Left cardiac atrium (tissue), 4 donors: ENCODE data around the gene LDLRAD4. TPM values are rescaled to one million over a fixed set of nuclear protein-coding genes. Genes with fewer than 3 reads are reported as not detected.

ENCODE experiments used
- ATAC-seq, 2 donors: fragments of 200-7000 bp; cut with Tn5 transposase; one replicate each; pipeline ENCODE4 v1.9.1; 2020; ENCODE audit warnings: mild to moderate bottlenecking in 2 of 2, moderate library complexity in 2 of 2
- DNase-seq: peaks from one replicate; pipeline ENCODE4 v3.0.0-alpha.2; 2020
- intact Hi-C, 2 donors: fragments of 100-400 bp; cut with DNase I; formaldehyde crosslinking; loops; one replicate each; pipeline versions ENCODE4 v1.14.1 to v1.15.1; 2022 to 2023
- total RNA-seq, 2 donors: library from RNA; stranded (reverse); fragmentation: NEBNext Ultra II Directional; extraction: Animal tissue kit (Norgen Biotek cat#: 25700); gene quantifications; one replicate each; pipeline ENCODE4 v1.2.1, GENCODE V29; 2021
- donor health status: DM: no; HTN: yes; CAD: no.
- donor health status: DM: no; HTN: yes; CAD: no; lungs with severe emphysema.
- donor health status: DM: yes; HTN: yes; CAD: no.
- donor health status: Dilated cardiomyopathy.

The LDLRAD4 gene
- total RNA-seq, 2 donors from 2014 or later = 28.9 to 80.2 TPM

DNA sequence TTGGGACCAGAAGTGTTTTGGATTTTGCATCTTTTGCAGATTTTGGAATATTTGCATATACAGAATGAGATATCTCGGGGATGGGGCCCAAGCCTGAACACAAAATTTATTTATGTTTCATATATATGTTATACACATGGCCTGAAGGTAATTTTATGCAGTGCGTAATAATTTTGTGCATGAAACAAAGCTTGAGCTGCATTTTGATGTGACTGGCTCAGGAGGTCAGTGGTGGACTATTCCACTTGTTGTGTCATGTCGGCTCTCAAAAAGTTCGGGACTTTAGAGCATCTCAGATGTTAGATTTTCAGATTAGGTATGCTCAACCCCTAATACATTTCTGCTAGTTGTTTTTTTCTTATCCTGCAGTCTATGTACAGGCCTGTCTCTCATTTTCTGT, 362.4 kb downstream of the LDLRAD4 start:
- ATAC-seq (no peak), DNase-seq (no peak)
- intact Hi-C loops = no loop called here

DNA sequence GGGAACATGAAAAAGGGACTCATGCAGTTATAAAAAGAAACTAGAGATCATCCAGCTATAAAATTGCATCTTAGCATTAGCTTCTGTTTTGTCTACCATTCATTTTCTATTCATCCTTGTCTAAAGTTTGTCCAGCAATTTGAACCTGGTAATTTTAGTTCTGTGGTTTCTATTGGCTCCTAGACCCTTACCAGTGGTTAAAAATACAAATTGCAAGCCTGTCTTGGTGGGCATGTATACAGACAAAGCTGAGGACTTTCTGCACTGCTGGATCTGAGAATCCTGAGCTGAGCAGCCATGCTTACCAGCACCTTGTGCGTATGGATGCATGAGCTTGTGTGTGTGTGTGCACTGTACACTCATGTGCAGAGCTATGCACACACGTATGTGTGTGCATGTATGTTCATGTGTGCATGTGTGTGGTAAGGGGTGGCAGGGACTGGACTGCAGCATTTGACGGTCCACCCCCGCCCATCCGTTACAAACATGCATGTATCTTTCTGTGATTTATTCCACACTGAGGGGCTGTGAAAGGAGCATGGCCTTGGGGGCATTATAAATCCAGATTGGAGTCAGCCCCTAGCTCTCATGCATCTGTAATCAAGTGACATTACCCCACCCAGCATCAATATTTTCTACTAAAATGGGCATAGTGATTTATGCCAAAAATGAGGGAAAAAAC, 363.1 kb downstream of the LDLRAD4 start:
- ATAC-seq (no peak), DNase-seq (no peak)
- intact Hi-C loops = no loop called here

DNA sequence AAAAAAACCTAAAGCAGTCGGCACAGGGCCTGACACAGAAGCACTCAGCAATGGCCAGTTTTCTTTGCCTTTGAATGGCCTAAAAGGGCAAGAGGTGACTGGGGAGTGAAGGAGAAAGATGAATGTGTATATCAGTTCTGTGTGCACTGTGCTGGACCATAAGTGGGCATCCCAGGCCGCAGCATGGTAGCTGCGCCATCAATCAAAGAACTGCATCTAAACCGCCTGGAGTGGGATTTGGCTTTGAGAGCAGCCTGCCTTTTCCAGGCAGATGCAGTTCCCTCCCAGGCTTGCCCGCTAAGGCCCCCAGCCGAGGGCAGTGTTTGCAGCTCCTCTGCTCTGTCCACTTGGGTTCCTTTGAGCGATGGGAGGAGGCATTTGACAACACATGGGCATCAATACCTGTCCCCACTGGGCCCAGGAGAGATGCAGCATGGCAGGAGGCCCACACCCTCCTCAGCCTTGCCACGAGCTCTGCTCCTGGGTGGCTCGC, 363.7 kb downstream of the LDLRAD4 start:
- intact Hi-C loops = no loop called here
- ATAC-seq = no peak
- DNase-seq = no peak

DNA sequence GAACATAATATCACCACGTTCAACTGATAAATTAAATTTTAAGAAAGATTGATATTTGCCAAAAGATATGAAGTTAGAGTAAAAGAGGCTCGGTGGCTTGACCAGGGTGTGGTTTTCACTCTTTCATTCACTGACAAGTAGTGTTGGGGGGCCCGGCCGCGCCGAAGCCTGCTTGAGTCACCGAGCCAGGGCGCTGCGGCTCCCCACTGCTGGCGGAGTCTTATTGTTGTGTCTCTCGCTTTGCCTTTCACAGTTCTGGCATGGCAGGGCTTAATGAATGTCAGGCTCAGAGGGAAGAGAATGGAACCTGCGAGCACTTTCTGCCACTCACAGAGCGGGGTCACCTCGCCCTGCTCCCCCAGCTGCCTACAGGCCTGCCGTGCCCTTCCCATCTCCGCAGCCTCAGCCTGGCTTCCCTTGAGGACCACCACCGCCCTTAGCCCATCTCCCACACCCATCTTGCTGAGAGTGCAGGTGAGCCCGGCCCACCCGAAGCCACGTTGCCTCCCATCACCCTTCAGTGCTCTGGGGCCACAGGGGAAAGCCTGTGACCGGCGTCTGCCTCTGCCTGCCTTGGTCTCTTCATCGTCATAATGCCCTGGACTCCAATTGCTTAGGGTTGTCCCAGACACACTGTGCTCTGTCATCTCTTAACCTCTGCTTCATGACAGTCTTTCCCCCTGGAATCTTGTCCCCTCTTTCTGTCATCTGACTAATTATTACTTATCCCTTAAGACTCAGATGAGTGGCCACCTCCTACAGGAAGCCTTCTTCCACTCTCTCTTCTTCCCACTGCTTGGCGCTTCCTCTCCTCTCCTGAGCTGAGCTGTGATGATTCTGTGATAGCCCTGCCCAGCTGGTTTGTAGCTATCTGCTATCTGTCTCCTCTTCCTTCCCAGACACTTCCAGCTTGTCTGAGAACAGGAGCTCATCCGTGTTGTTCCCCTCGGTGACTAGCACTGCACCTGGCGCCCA, 365.3 kb downstream of the LDLRAD4 start:
- intact Hi-C loops = no loop called here
- peak in 1 of 2 donors; percentile 14 for ATAC-seq
- DNase-seq = no peak

DNA sequence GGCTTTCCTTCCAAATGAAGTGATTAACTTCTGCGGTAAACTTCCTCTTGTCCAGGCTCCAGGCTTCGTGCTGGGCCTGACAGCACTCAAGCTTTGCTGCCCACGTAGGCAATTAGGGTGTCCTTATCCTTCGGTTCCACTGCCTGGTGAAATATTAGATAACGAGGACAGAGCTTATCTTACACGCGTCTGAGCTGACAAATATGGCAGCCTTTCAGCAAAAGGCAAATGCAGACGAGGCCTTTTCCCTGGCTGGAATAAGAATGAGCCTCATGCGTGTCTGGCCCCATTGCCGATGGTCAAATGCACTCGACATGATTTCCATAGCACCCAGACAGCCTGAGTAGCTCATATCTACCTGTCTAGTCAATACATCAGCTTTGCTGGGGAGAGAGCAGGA, 366.3 kb downstream of the LDLRAD4 start:
- intact Hi-C loops = no loop called here
- DNase-seq = no peak
- ATAC-seq = peak; percentile 73 to 86

DNA sequence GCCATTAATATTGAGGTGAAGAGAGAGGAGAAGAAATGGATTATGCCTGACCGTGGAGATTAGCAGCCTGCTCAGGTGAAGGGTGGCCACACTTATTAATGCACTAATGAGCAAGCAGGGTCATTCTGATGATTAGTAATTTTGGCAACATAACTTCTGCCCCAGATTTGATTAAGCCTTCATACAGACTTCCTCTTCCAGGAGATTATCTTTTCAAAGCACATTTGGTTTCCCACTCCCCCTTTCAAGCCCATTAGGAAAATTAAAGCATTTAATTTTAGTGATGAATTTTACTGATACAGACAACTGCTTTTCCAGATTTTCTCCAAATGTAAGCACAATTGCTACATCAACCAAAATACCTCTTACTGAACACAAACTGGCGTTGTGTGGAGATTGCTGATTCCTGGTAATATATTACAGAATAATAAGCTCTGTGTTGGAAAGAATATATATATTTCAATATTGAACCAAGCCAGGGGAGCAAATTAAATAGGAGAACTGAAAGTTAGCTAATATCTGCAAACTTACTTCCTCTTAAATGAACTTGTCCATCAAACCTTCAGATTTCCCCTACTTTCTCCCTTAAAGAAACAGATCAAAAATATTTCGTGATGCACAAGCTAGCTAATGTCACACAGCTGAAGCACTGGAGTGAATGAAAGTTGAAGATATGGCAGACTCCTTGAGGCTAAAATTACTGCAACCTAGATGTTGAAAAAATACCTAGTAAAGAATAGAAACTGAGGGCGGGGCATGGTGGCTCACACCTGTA, 367.0 kb downstream of the LDLRAD4 start:
- intact Hi-C loops = no loop called here
- ATAC-seq (no peak), DNase-seq (no peak)

DNA sequence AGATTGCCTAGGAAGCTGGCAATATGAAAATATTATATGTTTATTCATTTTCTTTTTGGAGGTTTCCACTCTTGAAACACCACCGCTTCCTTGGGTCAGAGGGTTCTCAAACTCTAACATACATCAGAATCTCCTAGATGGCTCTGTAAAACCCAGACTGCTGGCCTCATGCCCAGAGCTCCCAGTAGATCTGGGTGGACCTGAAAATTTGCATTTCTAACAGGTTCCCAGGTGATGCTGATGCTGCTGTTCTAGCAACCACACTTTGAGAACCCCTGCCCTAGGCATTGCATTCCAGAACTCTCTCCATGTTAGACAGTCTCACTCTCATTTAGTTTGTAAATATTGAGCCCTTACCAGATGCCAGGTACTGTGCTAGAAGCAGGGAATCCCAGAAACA, 368.4 kb downstream of the LDLRAD4 start:
- DNase-seq (no peak), ATAC-seq (no peak)
- intact Hi-C loops = no loop called here

DNA sequence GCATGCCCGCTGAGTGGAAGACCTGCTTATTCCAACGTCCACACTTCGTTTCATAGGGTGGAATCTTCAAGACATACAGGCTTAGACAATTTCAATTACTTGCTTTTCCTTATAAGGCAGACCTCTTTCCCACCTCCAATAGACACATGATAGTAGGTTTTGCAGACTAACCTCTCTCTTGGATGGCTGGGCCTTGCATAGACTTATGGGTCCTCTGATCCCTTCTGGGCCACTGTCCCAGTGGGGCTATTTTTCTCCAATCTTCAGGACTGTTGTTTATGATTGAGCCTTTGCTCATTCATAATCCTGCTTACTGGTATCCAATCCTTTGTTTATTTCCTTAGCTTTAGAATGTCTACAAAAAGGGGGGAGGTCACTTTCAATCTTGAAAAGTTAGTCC, 368.9 kb downstream of the LDLRAD4 start:
- intact Hi-C loops = no loop called here
- DNase-seq (no peak), ATAC-seq (no peak)

DNA sequence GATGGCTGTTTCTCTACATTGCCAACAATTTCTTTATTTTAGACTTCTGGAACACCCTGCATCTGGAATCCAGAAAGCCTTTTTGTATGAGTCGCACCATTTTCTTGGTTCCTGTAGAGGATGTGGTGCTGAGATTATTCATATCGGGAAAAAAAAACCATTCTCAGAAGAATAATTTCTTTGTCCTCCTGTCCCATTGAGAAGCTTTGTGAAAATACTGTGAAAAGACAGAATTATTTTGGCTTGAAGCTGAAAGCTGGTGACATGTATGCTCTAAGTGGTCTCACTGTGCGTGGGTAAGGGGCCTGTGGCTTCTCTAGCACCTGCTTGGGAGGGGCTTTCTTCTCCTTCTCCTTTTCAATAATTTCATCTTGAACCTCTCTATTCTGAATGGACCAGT, 369.4 kb downstream of the LDLRAD4 start:
- ATAC-seq (no peak), DNase-seq (no peak)
- intact Hi-C loops = no loop called here

DNA sequence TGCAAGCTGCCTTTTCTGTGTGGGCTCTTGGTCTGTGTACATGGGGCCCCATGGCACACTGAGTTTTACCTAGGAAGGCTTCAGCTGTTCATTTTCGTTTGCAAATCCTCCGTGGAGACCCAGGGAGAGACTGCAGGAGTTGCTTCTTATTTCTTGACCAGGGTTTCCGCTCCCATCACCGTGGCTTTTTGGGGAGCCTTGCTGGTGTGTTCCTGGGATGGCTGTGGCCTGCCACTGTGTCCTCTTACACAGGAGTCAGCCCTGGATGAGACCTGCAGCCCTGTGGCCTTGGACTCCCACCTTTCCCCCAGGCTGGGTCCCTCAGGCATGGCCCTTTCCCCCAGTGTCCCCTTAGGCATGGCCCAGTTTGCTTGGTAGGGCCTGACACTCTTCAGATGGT, 370.8 kb downstream of the LDLRAD4 start:
- intact Hi-C loops = no loop called here
- DNase-seq = no peak
- no peak for ATAC-seq

DNA sequence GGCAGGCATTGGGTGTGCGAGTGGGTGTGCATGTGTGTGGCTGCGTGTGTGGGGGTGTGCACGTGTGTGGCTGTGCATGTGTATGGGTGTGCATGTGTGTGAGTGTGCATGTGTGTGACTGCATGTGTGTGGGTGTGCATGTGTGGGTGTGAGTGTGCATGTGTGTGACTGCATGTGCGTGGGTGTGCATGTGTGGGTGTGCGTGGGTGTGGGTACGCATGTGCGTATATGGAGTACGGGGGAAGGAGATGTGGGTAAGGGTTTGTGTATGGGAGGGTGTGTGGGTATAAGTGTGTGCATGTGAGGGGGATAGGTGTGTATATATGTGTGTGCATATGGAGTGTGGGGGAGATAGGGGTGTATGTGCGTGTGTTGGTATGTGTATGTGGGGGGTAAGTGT, 371.4 kb downstream of the LDLRAD4 start:
- intact Hi-C loops = no loop called here
- ATAC-seq (no peak), DNase-seq (no peak)

DNA sequence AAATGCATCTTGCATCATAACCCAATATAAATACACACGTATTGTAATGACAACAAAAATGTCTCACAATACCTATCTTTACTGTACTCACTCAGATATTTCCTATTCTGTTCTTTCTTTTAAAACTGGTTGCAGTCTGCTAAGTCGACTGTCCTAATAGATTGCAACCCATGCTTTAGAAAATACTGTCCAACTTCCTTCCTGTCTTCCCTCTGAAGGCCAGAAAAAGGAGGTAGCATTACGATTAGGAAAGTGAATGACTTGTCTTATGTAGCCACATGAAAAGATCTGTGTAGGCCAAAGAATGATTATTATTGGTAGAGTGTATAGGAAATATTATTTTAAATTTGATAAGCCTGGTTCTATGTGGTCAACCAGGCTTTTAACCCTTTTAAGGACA, 373.7 kb downstream of the LDLRAD4 start:
- intact Hi-C loops = no loop called here
- ATAC-seq (no peak), DNase-seq (no peak)

DNA sequence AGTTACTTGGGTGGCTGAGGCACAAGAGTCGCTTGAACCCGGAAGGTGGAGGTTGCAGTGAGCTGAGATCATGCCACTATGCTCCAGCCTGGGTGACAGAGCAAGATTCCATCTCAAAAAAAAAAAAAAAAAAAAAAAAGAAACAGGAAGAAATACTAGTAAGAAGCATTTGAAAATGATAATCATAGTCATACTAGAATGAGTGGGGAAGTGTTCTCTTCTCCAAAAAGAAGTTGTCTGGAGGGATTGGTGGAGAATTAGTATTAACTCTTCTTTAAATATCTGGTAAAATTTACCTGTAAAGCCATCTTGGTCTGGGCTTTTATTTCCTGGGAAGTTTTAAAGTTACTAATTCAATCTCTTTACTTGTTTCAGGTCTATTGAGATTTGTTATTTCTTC, 376.0 kb downstream of the LDLRAD4 start:
- intact Hi-C loops = no loop called here
- no peak for ATAC-seq

DNA sequence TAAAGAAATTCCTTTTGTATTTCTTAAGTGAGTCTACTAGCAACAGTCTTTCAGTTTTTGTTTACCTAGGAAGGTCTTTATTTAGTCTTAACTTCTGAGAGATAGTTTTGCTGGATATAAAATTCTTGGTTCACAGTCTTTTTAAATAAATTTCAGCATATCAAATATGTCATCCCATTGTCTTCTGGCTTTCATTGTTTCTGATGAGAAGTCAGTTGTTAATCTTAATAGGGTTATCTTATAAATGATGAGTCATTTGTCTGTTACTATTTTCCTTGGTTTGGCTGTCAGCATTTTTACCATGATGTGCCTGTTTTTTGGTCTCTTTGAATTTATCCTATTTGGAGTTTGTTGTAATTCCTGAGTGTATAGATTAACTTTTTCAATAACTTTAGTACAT, 378.5 kb downstream of the LDLRAD4 start:
- no peak for DNase-seq
- no peak for ATAC-seq
- intact Hi-C loops = no loop called here

More for the DNA sequence above, 376.0 kb downstream of the LDLRAD4 start:
- no peak for DNase-seq

DNA sequence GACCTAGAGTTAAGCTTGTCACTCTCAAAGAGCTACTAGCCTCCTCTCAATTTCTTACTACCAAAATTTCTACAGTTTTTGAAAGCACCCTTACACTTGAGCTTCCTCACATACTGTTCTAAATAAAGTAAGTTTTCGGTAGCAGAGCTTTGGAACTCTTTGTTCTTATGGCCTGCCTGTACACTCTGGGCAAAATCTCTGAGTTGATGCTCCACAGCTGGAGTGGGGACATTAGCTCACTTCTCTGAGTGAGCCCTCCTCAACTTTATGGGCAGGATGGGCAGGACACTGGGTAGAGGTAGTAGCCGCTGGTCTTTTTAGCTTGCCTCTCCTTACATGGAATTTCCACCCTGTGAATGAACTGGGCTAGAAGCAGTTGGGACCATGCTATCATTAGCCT, 380.0 kb downstream of the LDLRAD4 start:
- no peak for ATAC-seq
- DNase-seq = no peak
- intact Hi-C loops = no loop called here

DNA sequence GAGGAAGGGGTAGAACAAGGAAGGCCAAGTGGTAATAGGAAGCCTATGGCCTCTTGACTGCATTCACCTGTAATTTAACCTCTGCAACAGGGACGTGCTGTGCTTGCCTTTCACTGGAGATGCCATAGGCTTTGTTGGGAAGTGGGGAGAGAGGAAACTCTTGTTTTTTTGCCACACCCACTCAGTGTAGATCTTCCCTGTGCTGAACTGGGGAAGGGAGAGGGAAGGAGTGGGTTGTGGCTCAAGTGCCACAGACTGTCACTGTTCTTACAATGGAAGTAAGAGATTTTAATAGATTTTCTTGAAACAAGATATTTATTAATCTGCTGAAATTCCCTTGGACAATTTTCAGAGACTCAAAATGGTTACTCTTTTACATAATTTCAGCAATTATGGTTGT, 380.5 kb downstream of the LDLRAD4 start:
- no peak for ATAC-seq
- intact Hi-C loops = no loop called here
- no peak for DNase-seq

DNA sequence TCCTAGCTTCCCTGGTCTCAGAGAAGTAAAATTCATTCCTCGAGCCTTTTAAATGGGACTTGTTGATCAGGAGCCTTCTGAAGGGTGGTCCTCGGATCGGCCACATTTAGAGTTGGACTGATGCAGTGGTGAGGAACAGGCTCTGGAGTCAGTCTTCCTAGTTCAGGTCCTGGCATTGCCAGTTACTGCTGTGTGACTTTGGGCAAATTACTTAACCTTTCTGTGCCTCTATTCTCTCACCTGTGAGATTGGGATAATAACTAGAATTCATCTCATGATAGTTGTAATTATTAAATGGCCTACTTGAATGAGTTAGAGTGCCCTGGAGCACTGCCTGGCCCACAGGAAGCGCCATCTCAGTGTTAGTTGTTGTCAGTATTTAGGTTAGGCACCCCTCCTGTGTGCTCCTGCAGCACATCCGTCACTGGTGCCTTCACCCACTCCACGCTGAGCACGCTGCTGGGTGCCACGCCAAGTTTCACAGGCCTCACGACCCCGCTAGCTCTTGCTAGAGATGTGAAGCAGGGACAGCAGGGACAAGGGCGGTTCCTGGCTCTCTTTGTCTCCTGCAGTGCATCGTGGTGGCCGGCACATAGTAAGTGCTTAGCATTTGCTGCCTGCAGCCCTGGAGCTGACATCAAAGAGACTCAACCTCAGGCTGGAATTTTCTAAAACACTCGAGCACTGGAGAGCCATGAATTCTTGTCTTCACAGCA, 384.9 kb downstream of the LDLRAD4 start:
- intact Hi-C loops = no loop called here
- ATAC-seq = peak in 1 of 2 donors; percentile 35
- DNase-seq = peak; percentile 24

DNA sequence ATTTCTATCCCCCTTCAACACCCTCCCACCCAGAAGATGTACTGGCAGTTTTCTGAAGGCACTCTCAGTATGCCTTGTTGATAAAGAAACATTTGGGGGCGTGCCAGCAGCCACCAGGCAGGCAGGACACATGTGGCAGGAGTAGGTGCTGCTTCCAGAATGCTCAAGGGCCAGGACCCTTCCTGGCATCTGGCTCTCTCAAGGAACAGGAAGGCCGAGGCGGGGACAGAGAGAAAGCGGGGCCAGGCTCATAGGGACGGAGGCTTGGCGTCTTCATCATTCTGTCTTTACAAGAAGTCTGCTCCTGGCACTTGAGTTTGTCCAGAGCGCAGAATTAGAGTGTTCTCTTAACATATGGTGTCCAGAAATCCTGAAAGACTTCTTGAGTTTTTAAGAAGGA, 386.2 kb downstream of the LDLRAD4 start:
- ATAC-seq (peak; percentile 30 to 44), DNase-seq (no peak)
- intact Hi-C loops = no loop called here

DNA sequence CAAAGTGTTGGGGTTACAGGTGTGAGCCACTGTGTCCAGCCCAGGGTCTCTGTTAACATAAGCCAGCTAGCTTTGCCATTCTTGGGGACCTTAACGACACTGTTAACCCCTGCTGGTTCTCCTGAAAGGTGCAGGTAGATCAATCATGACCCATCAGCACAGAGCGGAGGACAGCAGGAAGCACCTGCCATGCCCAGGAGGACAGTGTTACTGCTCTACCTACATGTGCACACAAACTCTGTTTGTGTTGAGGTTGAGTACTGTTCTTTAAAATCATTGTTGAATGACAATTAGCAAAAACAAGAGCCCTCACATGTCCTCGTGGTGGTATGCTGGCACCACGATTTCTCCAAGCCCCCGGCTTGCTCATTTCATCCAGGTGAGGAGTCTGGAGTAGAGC, 386.9 kb downstream of the LDLRAD4 start:
- ATAC-seq (no peak), DNase-seq (no peak)
- intact Hi-C loops = no loop called here
